Measurements from ENCODE around the gene PRPF19.

PRPF19 gene

GRCh38 chr11:60849641-60850520, 56.5 kb downstream of the PRPF19 start:
- H3K4me3 ChIP-seq (ENCODE audit: low read depth, low read length) = no peak overlapping the region
- TF ChIP-seq, protein P1, sequence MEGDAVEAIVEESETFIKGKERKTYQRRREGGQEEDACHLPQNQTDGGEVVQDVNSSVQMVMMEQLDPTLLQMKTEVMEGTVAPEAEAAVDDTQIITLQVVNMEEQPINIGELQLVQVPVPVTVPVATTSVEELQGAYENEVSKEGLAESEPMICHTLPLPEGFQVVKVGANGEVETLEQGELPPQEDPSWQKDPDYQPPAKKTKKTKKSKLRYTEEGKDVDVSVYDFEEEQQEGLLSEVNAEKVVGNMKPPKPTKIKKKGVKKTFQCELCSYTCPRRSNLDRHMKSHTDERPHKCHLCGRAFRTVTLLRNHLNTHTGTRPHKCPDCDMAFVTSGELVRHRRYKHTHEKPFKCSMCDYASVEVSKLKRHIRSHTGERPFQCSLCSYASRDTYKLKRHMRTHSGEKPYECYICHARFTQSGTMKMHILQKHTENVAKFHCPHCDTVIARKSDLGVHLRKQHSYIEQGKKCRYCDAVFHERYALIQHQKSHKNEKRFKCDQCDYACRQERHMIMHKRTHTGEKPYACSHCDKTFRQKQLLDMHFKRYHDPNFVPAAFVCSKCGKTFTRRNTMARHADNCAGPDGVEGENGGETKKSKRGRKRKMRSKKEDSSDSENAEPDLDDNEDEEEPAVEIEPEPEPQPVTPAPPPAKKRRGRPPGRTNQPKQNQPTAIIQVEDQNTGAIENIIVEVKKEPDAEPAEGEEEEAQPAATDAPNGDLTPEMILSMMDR (IDR thresholded peaks at IDR 0.05; ENCODE audit: insufficient read depth, low read depth, low read length, missing control alignments) = no peak
- DNase-seq (ENCODE audit: low read depth) = no peak

DNA sequence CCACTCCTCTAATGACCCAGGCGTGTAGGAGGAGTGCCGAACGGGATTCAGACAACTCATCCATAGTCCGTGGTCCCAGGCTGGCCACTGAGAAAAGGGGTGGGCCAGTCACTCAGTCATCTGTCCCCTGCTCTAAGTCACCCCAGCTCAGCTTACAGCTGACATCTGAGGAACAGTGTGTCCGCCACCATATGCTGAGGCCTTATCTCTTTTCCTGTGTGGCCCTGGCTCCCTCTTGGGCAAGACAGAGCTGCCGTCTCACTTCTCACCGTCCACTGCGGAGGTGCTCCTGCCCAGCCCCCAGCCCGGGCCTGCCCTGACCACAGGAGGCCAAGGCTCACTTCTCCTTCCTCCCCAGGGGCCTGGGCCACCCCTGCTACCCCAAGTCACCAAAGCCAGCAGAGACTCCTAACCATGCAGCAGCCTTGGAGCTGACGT, 57.7 kb downstream of the PRPF19 start:
- TF ChIP-seq, protein P1 (IDR thresholded peaks at IDR 0.05; ENCODE audit: insufficient read depth, low read depth, low read length, missing control alignments) = no peak
- DNase-seq (ENCODE audit: low read depth) = no peak

GRCh38 chr11:60847896-60848295, 58.5 kb downstream of the PRPF19 start:
- no peak for DNase-seq (ENCODE audit: low read depth)
- no peak overlapping the region for H3K4me3 ChIP-seq (ENCODE audit: low read depth, low read length)
- TF ChIP-seq, protein P1 (IDR thresholded peaks at IDR 0.05; ENCODE audit: insufficient read depth, low read depth, low read length, missing control alignments) = no peak

More for the DNA sequence above, 57.7 kb downstream of the PRPF19 start:
- no peak overlapping the region for H3K4me3 ChIP-seq (ENCODE audit: low read depth, low read length)

DNA sequence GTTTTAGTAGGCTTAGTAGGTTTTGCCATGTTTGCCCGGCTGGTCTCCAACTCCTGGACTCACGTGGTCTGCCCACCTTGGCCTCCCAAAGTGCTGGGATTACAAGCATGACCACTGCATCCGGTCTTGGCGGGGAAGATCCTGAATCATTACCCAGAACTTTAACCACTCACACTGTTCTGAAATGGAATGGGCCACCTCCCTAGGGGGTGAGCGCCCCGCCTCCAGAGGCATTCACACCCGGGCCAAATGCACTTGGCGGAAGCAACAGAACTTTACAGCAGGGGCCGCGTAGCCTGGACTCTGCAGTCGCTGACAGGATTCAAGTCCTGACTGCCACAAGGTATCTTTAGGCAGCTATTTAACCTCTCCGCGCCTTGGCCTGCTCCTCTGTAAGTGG, 59.1 kb downstream of the PRPF19 start:
- no peak overlapping the region for H3K4me3 ChIP-seq (ENCODE audit: low read depth, low read length)
- TF ChIP-seq, protein P1 (IDR thresholded peaks at IDR 0.05; ENCODE audit: insufficient read depth, low read depth, low read length, missing control alignments) = no peak
- no peak for DNase-seq (ENCODE audit: low read depth)

DNA sequence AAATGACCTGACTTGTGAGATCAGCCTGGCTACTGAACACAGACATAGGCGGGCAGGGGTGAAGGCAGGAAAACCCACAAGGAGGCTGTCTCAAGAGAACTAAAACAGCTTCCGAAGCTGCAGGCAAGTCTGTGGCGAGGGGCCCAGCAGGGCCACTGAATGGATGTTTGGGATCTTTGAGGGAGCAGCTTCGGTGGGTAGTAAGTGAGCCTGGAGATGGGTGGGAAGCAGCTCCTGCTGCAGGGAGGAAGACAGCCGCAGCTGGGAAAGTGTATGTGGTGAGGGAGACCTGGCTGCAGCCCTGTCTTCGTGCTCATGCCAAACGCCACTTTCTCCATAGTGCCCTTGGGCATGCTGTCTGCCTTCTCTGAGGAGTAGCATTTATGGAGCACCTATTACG, 61.0 kb downstream of the PRPF19 start:
- H3K4me3 ChIP-seq (ENCODE audit: low read depth, low read length) = no peak overlapping the region
- DNase-seq (ENCODE audit: low read depth) = no peak
- TF ChIP-seq, protein P1 (IDR thresholded peaks at IDR 0.05; ENCODE audit: insufficient read depth, low read depth, low read length, missing control alignments) = no peak

DNA sequence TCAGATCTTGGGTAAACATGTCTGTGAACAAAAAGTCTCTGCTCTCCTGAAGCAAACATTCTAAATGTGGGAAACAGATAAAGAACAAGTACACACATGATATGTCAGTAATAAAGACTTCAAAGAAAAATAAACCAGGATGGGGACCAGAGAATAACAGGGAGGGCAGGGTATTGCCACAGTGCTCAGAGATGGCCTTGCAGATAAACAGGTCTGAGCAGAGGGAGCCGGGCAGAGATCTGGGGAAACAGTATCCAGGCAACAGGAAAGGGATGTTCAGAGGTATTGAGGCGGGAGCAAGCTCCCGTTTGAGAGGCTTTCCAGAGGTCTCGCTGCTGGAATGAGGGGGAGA, 61.5 kb downstream of the PRPF19 start:
- no peak for DNase-seq (ENCODE audit: low read depth)
- TF ChIP-seq, protein P1 (IDR thresholded peaks at IDR 0.05; ENCODE audit: insufficient read depth, low read depth, low read length, missing control alignments) = no peak
- no peak overlapping the region for H3K4me3 ChIP-seq (ENCODE audit: low read depth, low read length)

Measured in GM12865 (cell line).